CD14-positive monocyte (primary cell): ENCODE results near the gene INPP5E. TPM values are rescaled to one million over a fixed set of nuclear protein-coding genes. Genes with fewer than 3 reads are reported as not detected.

ENCODE experiments used
- DNase-seq, 3 donors: peaks; one replicate each; pipeline ENCODE4 v3.0.0-alpha.2; 2011 to 2022
- H2AFZ ChIP-seq: 2 replicates; pipeline ENCODE4 v1.6.0; 2012; ENCODE audit warnings: mild to moderate bottlenecking, low read depth, low read length, inconsistent platforms; ENCODE audit not compliant: insufficient read depth, poor library complexity, severe bottlenecking
- H3K27ac ChIP-seq, 2 donors: 1 replicate in 1 of 2; 2 replicates in 1 of 2; pipeline ENCODE4 v1.5.1; 2012 to 2013; ENCODE audit warnings: low read length in 2 of 2, control low read depth in 1 of 2, inconsistent platforms in 1 of 2, low read depth in 1 of 2, mild to moderate bottlenecking in 1 of 2
- H3K27me3 ChIP-seq, 2 donors: one replicate each; pipeline versions ENCODE4 v1.6.0 to v1.6.1; 2011 to 2013; ENCODE audit warnings: low read length in 2 of 2; ENCODE audit not compliant: control insufficient read depth in 2 of 2, insufficient read depth in 2 of 2
- H3K36me3 ChIP-seq, 2 donors: replicated peaks in 1 of 2; 1 replicate in 1 of 2; 2 replicates in 1 of 2; pipeline versions ENCODE4 v1.5.1 to v1.6.1; 2012 to 2013; ENCODE audit warnings: low read length in 2 of 2, control low read depth in 1 of 2, inconsistent platforms in 1 of 2, mild to moderate bottlenecking in 1 of 2; ENCODE audit not compliant: insufficient read depth in 2 of 2, control insufficient read depth in 1 of 2
- H3K4me1 ChIP-seq, 2 donors: 1 replicate in 1 of 2; 2 replicates in 1 of 2; pipeline versions ENCODE4 v1.5.1 to v1.6.1; 2012 to 2013; ENCODE audit warnings: low read length in 2 of 2, control low read depth in 1 of 2, inconsistent platforms in 1 of 2, mild to moderate bottlenecking in 1 of 2, moderate library complexity in 1 of 2; ENCODE audit not compliant: insufficient read depth in 2 of 2, control insufficient read depth in 1 of 2
- H3K4me2 ChIP-seq: replicated peaks from 2 replicates; pipeline ENCODE3; 2012; ENCODE audit warnings: low read length, moderate library complexity, mild to moderate bottlenecking; ENCODE audit not compliant: poor library complexity, severe bottlenecking; ENCODE audit errors: extremely low read depth
- H3K4me3 ChIP-seq, 3 experiments: fragments of 200-600 bp in 1 of 3; sonication (generic) in 1 of 3; replicated peaks in 1 of 3; 1 replicate in 2 of 3; 2 replicates in 1 of 3; pipeline ENCODE4 v1.5.1; 2011 to 2013; ENCODE audit warnings: low read length in 3 of 3, mild to moderate bottlenecking in 3 of 3, control low read depth in 2 of 3, low read depth in 2 of 3, inconsistent platforms in 1 of 3, moderate library complexity in 1 of 3
- H3K79me2 ChIP-seq: 2 replicates; pipeline ENCODE4 v1.6.0; 2012; ENCODE audit warnings: mild to moderate bottlenecking, control low read depth, inconsistent platforms, low read length, moderate library complexity; ENCODE audit not compliant: insufficient read depth
- H3K9ac ChIP-seq: 2 replicates; pipeline ENCODE4 v1.6.0; 2017; ENCODE audit warnings: low read length, mild to moderate bottlenecking; ENCODE audit not compliant: insufficient read depth, poor library complexity, severe bottlenecking
- H3K9me3 ChIP-seq, 2 donors: replicated peaks in 1 of 2; 1 replicate in 1 of 2; 2 replicates in 1 of 2; pipeline versions ENCODE4 v1.5.1 to v1.6.1; 2012 to 2013; ENCODE audit warnings: low read length in 2 of 2, control low read depth in 1 of 2; ENCODE audit not compliant: control insufficient read depth in 1 of 2, insufficient read depth in 1 of 2
- H4K20me1 ChIP-seq: 2 replicates; pipeline ENCODE4 v1.6.0; 2012; ENCODE audit warnings: mild to moderate bottlenecking, low read length, control low read depth, moderate library complexity; ENCODE audit not compliant: insufficient read depth
- H3K27ac Mint-ChIP-seq, 7 donors: one replicate each; pipeline ENCODE4 v1.8.0; 2020; ENCODE audit warnings: mild to moderate bottlenecking in 7 of 7, mixed read lengths in 7 of 7, moderate library complexity in 6 of 7, inconsistent platforms in 2 of 7
- H3K27me3 Mint-ChIP-seq, 3 donors: one replicate each; pipeline ENCODE4 v1.8.0; 2021 to 2022; ENCODE audit warnings: low read depth in 3 of 3, mild to moderate bottlenecking in 3 of 3, mixed read lengths in 3 of 3, moderate library complexity in 3 of 3, inconsistent platforms in 1 of 3
- H3K36me3 Mint-ChIP-seq, 2 donors: one replicate each; pipeline ENCODE4 v1.8.0; 2020; ENCODE audit warnings: mixed read lengths in 2 of 2, inconsistent platforms in 1 of 2, mild to moderate bottlenecking in 1 of 2
- H3K4me1 Mint-ChIP-seq: one replicate; pipeline ENCODE4 v1.8.0; 2020; ENCODE audit warnings: mild to moderate bottlenecking, mixed read lengths
- H3K4me3 Mint-ChIP-seq, 2 donors: one replicate each; pipeline ENCODE4 v1.8.0; 2020; ENCODE audit warnings: mild to moderate bottlenecking in 2 of 2, mixed read lengths in 2 of 2, moderate library complexity in 1 of 2
- H3K9me3 Mint-ChIP-seq, 7 donors: one replicate each; pipeline ENCODE4 v1.8.0; 2020 to 2022; ENCODE audit warnings: mixed read lengths in 7 of 7, mild to moderate bottlenecking in 6 of 7, moderate library complexity in 6 of 7, inconsistent platforms in 2 of 7
- CTCF ChIP-seq: fragments of 200-600 bp; IDR thresholded peaks from one replicate; pipeline ENCODE4 v1.8.0; 2022; ENCODE audit warnings: antibody characterized with exemption, mild to moderate bottlenecking
- WGBS: methylation state at CpG from one replicate; pipeline ENCODE4 v1.1.5; 2013; ENCODE audit warnings: missing lambda C conversion rate; ENCODE audit not compliant: insufficient coverage; 5-methylcytosine and 5-hydroxymethylcytosine counted together
- intact Hi-C, 2 donors: fragments of 100-400 bp; cut with micrococcal nuclease; formaldehyde crosslinking; loops; one replicate each; pipeline versions ENCODE4 v1.15.0 to v1.15.1; 2023
- polyA plus RNA-seq, 3 donors: library from polyadenylated mRNA; depleted of rRNA in 1 of 3; unstranded in 2 of 3; stranded (reverse) in 1 of 3; fragments of 300-500 nt in 2 of 3; fragments of >200 nt in 1 of 3; fragmentation: Illumina TruSeq in 2 of 3; gene quantifications; 1 replicate in 2 of 3; 2 replicates in 1 of 3; pipeline ENCODE4 v1.2.3, GENCODE V29; 2012 to 2021

The INPP5E gene
- polyA plus RNA-seq, 3 donors: 1.0 to 8.0 (median 1.0) TPM

DNA sequence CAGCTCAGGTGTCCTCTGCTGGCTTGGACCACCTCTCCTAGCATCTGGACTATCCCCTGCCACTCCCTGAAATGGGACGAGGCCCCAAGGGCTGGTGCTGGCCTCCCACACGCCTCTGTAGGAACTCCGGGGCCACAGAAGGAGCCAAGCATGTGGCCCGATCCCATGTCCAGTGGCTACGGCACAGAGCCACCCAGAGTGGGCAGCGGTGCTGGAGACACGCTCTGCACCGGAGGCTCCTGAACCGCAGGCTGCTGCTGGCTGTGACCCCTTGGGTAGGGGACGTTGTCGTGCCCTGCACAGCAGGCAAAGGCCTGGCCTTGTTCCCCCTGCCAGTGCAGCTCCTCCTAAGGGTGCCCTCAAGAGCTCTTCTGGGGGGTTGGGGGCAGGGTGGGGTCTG is 59.8 kb downstream of the INPP5E start:
- H3K27ac ChIP-seq: no peak overlapping the region
- Mint-ChIP-seq H3K27ac (no peak overlapping the region), H3K4me3 (no peak overlapping the region), H3K9me3 (no peaks in the 10 kb centered on the region), H3K36me3 (peaks cover 32 to 57% of the 10 kb centered on the region in 2 donors), H3K4me1 (peaks cover 12% of the 10 kb centered on the region), H3K27me3 (no peaks in the 10 kb centered on the region)
- H3K9me3 ChIP-seq: no peaks in the 10 kb centered on the region
- H3K9ac ChIP-seq: no peak overlapping the region
- no peak for TF ChIP-seq CTCF
- peaks cover 56 to 69% of the 10 kb centered on the region in 2 donors for H3K36me3 ChIP-seq
- intact Hi-C loops: no loop called here
- H3K27me3 ChIP-seq: no peaks in the 10 kb centered on the region
- DNase-seq: no peak
- H3K4me1 ChIP-seq: peaks cover 16 to 18% of the 10 kb centered on the region in 2 donors
- no peak overlapping the region for H2AFZ ChIP-seq
- H3K79me2 ChIP-seq: no peaks in the 10 kb centered on the region
- WGBS: 90% methylated on average over 11 of the region's 11 CpGs
- no peak overlapping the region for H3K4me2 ChIP-seq
- no peak overlapping the region for H3K4me3 ChIP-seq
- no peaks in the 10 kb centered on the region for H4K20me1 ChIP-seq

DNA sequence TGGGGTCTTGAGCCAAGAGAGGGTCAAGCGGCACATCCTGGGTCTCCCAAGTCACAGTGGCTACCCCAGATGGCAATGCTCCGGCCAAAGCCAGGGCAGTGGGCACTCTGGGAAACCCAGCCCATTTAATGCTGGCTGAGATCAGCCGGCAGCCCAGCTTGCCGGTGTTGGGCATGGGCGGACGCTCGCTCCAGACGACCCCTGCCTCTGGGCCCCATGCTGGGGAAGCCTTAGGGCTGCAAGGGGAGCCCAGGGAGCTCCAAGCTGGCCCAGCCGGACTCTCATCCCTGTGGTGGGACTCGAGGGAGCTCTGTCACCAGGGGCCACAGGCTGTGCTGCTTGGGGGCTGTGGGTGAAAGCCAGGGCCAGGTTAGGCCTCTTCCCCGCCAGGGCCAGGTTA is 60.2 kb downstream of the INPP5E start:
- Histone ChIP-seq H3K4me2 (no peak overlapping the region), H3K4me1 (peaks cover 16 to 19% of the 10 kb centered on the region in 2 donors), H3K79me2 (no peaks in the 10 kb centered on the region), H3K36me3 (peaks cover 54 to 64% of the 10 kb centered on the region in 2 donors), H3K9ac (no peak overlapping the region), H3K27ac (no peak overlapping the region), H4K20me1 (no peaks in the 10 kb centered on the region), H3K4me3 (no peak overlapping the region), H3K9me3 (no peaks in the 10 kb centered on the region), H3K27me3 (no peaks in the 10 kb centered on the region), H2AFZ (no peak overlapping the region)
- Mint-ChIP-seq H3K4me3 (no peak overlapping the region), H3K4me1 (peaks cover 12% of the 10 kb centered on the region), H3K36me3 (peaks cover 27 to 54% of the 10 kb centered on the region in 2 donors), H3K27ac (no peak overlapping the region), H3K9me3 (no peaks in the 10 kb centered on the region), H3K27me3 (no peaks in the 10 kb centered on the region)
- no peak for TF ChIP-seq CTCF
- intact Hi-C loops: no loop called here
- DNase-seq: no peak
- WGBS: 92% methylated on average over 10 of the region's 11 CpGs
